ENCODE measurements around the gene SLC7A6OS.

SLC7A6OS gene

DNA sequence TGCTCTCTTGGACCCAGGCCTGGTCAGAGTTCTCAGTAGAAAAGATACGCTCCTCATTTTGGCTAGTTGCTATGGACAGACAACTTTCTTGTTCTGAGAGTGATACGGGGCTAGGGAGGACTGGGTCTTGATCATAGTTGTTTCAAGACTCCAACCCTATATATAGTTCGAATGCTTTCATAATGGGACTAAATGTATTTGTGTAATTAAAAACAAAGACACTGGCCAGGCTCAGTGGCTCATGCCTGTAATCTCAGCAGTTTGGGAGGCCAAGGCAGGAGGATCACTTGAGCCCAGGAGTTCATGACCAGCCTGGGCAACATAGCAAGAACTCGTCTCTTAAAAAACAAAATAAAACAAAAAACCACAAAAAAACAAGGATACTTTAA lies 28.7 kb downstream of the SLC7A6OS start:
- Mint-ChIP-seq H3K27me3 (no peaks in the 10 kb centered on the region), H3K4me1 (peaks cover 75% of the 10 kb centered on the region), H3K9me3 (no peaks in the 10 kb centered on the region), H3K4me3 (peak overlapping the region; percentile 64), H3K27ac (peak overlapping the region; percentile 88), H3K36me3 (peaks cover 34% of the 10 kb centered on the region)

DNA sequence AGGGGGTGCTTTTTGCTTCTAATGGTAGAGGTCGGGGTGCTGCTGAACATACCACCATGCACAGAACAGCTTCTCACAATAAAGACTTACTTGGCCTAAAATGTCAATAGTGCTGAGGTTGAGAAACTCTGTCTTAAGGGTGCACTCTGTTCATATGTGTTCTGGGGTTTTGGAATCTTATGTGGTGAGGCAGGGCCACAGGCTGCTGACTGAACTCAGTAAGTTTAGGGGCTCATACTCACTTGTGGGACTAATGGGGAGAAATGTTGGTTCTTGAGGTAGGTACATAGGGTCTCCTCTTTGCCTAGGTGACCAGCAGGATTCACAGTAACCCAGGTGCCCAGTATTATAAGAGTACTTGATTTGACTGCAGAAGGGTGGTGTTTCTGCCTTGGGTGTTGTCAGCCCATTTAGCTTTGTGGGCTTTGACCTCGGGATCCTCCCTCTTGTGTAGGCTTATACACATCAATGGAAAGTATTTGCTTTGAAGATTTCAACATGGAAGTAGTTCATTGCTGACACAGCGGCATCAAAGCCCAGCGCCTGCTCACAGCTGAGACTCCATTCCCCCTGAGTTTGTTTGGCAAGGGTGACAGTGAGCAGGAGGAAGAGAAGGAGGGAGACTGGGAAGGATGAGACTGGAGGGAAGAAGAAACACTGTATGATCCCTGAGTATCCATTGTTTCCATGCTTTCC lies 29.2 kb downstream of the SLC7A6OS start:
- Mint-ChIP-seq H3K9me3 (no peaks in the 10 kb centered on the region), H3K4me1 (peaks cover 71% of the 10 kb centered on the region), H3K27ac (peak overlapping the region; percentile 88), H3K27me3 (no peaks in the 10 kb centered on the region), H3K36me3 (peaks cover 32% of the 10 kb centered on the region), H3K4me3 (peak overlapping the region; percentile 64)

DNA sequence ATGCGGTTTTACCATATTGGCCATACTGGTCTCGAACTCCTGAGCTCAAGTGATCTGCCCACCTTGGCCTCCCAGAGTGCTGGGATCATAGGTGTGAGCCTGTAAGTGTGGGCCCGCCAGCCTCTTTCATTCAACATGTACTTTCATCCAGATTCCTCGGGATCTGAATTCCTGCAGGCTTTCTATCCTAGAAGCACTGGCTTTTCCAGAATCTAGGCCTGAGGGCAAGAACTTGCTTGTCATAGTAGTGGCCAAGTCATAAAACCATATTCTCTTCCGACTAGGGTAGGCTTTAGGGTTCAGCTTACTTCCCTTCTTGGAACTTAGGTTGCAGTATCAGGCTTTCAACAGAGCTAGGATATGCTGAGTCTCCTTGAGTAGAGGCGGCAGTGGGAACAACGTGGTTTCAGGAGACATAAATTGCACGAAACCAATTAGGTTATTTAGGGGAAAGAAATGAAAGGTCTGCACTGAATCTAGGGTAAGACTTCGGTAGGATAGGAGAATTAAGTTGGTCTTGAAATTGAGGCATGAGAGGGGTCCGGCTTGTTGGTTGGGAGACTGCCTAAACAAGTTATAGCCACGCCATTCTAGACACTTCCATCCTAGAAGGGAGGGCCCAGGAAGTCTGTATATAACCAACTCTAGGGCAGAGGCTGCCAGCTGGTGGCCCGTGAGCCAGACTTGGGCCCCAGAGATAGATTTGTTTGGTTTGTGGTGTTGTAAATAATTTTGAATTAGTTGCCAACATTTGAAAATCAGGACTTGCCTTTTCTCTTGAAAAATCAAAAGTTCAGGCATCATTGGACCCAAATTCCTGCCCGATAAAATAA lies 30.8 kb downstream of the SLC7A6OS start:
- peaks cover 71% of the 10 kb centered on the region for H3K4me1 Mint-ChIP-seq
- H3K9me3 Mint-ChIP-seq, result no peaks in the 10 kb centered on the region
- H3K27ac Mint-ChIP-seq, result peak overlapping the region; percentile 88
- peak overlapping the region; percentile 40 for H3K4me3 Mint-ChIP-seq
- no peaks in the 10 kb centered on the region for H3K27me3 Mint-ChIP-seq
- peaks cover 32% of the 10 kb centered on the region for H3K36me3 Mint-ChIP-seq

GRCh38 chr16:68276223-68276622 lies 34.5 kb downstream of the SLC7A6OS start:
- no peaks in the 10 kb centered on the region for H3K9me3 Mint-ChIP-seq
- H3K36me3 Mint-ChIP-seq, result peaks cover 22% of the 10 kb centered on the region
- H3K4me1 Mint-ChIP-seq, result peaks cover 67% of the 10 kb centered on the region
- no peaks in the 10 kb centered on the region for H3K27me3 Mint-ChIP-seq
- peak overlapping the region; percentile 76 for H3K27ac Mint-ChIP-seq
- H3K4me3 Mint-ChIP-seq, result peak overlapping the region; percentile 73

GRCh38 chr16:68275611-68276191 lies 35.0 kb downstream of the SLC7A6OS start:
- Mint-ChIP-seq H3K4me1 (peaks cover 67% of the 10 kb centered on the region), H3K4me3 (peak overlapping the region; percentile 73)

DNA sequence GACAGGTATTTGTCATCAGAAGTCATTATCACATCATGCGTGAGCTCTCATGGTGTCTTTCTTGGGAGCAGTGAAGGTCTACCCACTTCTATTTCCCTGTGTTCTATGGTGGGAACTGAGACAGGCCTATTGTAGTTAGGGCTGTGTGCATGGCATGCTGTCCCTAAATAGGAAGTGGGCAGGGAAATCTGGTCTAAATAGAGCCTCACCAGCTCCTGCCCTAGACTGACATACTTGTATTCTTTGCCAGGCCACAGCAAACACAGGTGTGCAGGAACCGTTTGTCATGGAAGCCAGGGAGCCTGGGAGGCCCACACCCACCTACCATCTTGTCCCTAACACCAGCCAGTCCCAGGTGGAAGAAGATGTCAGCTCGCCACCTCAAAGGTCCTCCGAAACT lies 36.3 kb downstream of the SLC7A6OS start:
- peak overlapping the region; percentile 87 for H3K27ac Mint-ChIP-seq
- peaks cover 71% of the 10 kb centered on the region for H3K4me1 Mint-ChIP-seq
- H3K4me3 Mint-ChIP-seq, result peak overlapping the region; percentile 73
- H3K9me3 Mint-ChIP-seq, result no peaks in the 10 kb centered on the region
- peaks cover 14% of the 10 kb centered on the region for H3K36me3 Mint-ChIP-seq
- no peaks in the 10 kb centered on the region for H3K27me3 Mint-ChIP-seq

More at GRCh38 chr16:68275611-68276191, 35.0 kb downstream of the SLC7A6OS start:
- Mint-ChIP-seq H3K27ac (peak overlapping the region; percentile 76), H3K9me3 (no peaks in the 10 kb centered on the region), H3K27me3 (no peaks in the 10 kb centered on the region), H3K36me3 (peaks cover 18% of the 10 kb centered on the region)

DNA sequence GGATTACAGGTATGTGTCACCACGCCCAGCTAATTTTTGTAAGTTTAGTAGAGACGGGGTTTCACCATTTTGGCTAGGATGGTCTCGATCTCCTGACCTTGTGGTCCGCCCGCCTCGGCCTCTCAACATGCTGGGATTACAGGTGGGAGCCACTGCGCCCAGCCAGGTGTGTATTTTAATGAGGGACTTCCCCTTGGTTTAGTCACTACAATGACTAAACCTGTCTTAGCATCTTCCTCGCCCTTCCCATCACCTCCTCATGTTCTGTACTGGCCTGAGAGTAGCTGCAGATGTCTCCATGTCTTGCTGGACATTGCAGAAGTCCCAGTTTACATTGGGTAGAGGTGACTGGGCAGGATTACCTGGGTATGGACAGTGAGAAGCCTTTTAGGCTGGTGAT lies 36.9 kb downstream of the SLC7A6OS start:
- Mint-ChIP-seq H3K27ac (peak overlapping the region; percentile 87), H3K4me1 (peaks cover 73% of the 10 kb centered on the region), H3K27me3 (no peaks in the 10 kb centered on the region), H3K36me3 (peaks cover 14% of the 10 kb centered on the region), H3K9me3 (no peaks in the 10 kb centered on the region), H3K4me3 (peak overlapping the region; percentile 73)

- H3K27me3 Mint-ChIP-seq, result no peaks in the 10 kb centered on the region
- peak overlapping the region; percentile 97 for H3K27ac Mint-ChIP-seq
- peak overlapping the region; percentile 73 for H3K4me3 Mint-ChIP-seq
- H3K4me1 Mint-ChIP-seq, result peaks cover 74% of the 10 kb centered on the region
- no peaks in the 10 kb centered on the region for H3K9me3 Mint-ChIP-seq
- peaks cover 14% of the 10 kb centered on the region for H3K36me3 Mint-ChIP-seq
These were observed 37.3 kb downstream of the SLC7A6OS start for GRCh38 chr16:68273459-68273858.

GRCh38 chr16:68272507-68273209 lies 38.1 kb downstream of the SLC7A6OS start:
- H3K27me3 Mint-ChIP-seq, result no peaks in the 10 kb centered on the region
- H3K27ac Mint-ChIP-seq, result peak overlapping the region; percentile 97
- H3K9me3 Mint-ChIP-seq, result no peaks in the 10 kb centered on the region
- peaks cover 82% of the 10 kb centered on the region for H3K4me1 Mint-ChIP-seq
- H3K36me3 Mint-ChIP-seq, result peaks cover 14% of the 10 kb centered on the region
- H3K4me3 Mint-ChIP-seq, result peak overlapping the region; percentile 73

GRCh38 chr16:68270353-68270752 lies 40.4 kb downstream of the SLC7A6OS start:
- Mint-ChIP-seq H3K27me3 (no peaks in the 10 kb centered on the region), H3K4me1 (peaks cover 89% of the 10 kb centered on the region), H3K36me3 (peaks cover 14% of the 10 kb centered on the region), H3K9me3 (no peaks in the 10 kb centered on the region), H3K27ac (peak overlapping the region; percentile 87), H3K4me3 (peak overlapping the region; percentile 27)

DNA sequence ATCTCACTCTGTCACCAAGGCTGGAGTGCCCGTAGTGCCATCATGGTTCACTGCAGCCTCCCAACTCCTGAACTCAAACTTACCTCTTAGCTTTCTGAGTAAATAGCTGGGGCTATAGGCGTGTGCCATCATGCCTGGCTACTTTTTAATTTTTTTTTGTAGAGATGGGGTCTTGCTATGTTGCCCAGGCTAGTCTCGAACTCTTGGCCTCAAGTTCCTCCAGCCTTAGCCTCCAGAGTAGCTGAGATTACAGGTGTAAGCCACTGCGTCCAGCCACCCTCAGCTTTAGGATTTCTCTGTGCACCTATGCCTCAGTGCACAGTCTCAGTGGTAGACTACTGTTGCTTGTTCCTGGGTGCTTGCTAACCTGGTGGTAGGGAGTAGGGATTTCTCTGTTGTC lies 41.0 kb downstream of the SLC7A6OS start:
- Mint-ChIP-seq H3K36me3 (peaks cover 14% of the 10 kb centered on the region), H3K4me3 (peak overlapping the region; percentile 27), H3K4me1 (peaks cover 84% of the 10 kb centered on the region), H3K27ac (peak overlapping the region; percentile 17), H3K27me3 (no peaks in the 10 kb centered on the region), H3K9me3 (no peaks in the 10 kb centered on the region)

GRCh38 chr16:68267612-68268405 lies 42.9 kb downstream of the SLC7A6OS start:
- Mint-ChIP-seq H3K4me3 (peak overlapping the region; percentile 71), H3K4me1 (peaks cover 76% of the 10 kb centered on the region), H3K36me3 (peaks cover 5% of the 10 kb centered on the region), H3K27me3 (no peaks in the 10 kb centered on the region), H3K9me3 (no peaks in the 10 kb centered on the region), H3K27ac (peak overlapping the region; percentile 94)

DNA sequence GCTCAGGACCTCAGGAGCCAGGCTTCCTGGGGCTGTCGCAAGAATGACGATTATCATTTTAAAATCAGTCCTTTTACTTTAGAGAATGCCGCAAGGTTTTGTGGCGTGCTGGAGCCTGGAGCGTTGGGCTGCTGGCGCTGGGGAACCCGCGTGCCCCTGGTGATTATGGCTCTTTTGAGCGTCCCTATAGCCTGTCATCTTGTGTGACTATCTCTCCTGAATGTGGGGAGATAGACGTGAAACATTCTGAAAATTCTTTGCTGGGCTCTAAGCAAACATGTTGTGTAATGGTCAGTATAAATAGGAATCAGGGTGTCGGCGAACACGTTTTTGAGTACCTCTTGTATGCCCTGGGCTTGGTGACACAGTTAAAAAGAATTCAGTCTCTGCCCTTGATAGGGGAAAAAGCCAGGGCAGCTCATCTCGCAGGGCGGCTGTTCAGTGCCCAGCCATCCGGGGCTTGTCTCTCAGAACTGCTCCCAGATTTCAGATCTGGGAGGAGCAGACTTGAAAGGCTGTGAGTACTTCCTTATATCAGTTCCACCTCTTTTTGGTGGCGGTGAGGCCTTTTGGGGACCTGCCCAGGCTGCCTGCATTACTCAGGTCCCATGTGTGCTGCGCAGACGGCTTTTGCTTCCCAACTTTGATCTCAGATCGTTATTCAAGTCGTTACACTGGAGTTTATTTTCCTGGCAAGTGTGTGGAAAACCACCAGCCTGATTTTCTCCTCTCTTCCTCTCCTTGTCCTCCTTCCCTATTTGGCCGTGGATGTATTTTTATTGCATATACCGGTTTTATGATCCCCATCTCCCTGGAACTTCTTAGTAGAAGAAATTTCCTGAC lies 45.4 kb downstream of the SLC7A6OS start:
- Mint-ChIP-seq H3K4me3 (peak overlapping the region; percentile 94), H3K9me3 (no peaks in the 10 kb centered on the region), H3K27me3 (no peaks in the 10 kb centered on the region), H3K36me3 (peaks cover 5% of the 10 kb centered on the region), H3K4me1 (peaks cover 63% of the 10 kb centered on the region), H3K27ac (peak overlapping the region; percentile 96)
